ENCODE results near the gene KAT8.

Gene KAT8

DNA sequence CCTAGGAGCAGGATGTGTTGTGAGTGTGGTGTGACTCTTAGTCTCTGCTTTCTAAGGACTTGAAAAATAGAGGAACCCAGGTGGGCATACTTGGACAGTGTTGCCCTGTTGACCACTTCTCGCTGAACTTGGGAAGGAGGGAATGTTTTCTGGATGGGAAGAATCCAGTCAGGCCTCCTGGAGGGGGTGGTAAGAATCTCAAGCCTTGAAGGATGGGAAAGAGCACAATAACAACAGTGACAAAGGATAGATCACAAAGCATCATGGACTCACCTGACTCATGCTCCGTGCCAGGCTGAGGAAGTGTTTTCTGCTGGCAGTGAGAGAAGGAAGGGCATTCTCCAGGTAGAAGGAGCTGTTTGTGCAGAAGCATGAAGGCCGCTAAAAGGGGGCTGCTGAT lies 8.4 kb downstream of the KAT8 start:
- no peaks in the 10 kb centered on the region for H3K27me3 ChIP-seq (ENCODE audit: control insufficient read depth in 1 of 2, insufficient read depth in 2 of 2, low read length in 2 of 2)
- no peaks in the 10 kb centered on the region for H3K9me3 ChIP-seq (ENCODE audit: control insufficient read depth in 2 of 2, low read length in 2 of 2)
- no peak overlapping the region for H3K27ac ChIP-seq (ENCODE audit: low read length)
- H3K36me3 ChIP-seq (ENCODE audit: control insufficient read depth in 2 of 2, insufficient read depth in 2 of 2, low read length in 2 of 2) = peaks cover 47 to 51% of the 10 kb centered on the region in 2 donors
- H3K9ac ChIP-seq (ENCODE audit: low read length in 2 of 2) = no peak overlapping the region
- no peak overlapping the region for H3K4me3 ChIP-seq (ENCODE audit: low read length in 2 of 2)
- H3K4me1 ChIP-seq (ENCODE audit: control insufficient read depth, insufficient read depth, low read length) = peaks cover 6% of the 10 kb centered on the region

- Histone ChIP-seq H3K4me1 (ENCODE audit: control insufficient read depth, insufficient read depth, low read length) (peaks cover 6% of the 10 kb centered on the region), H3K27me3 (ENCODE audit: control insufficient read depth in 1 of 2, insufficient read depth in 2 of 2, low read length in 2 of 2) (no peaks in the 10 kb centered on the region), H3K9ac (ENCODE audit: low read length in 2 of 2) (no peak overlapping the region), H3K27ac (ENCODE audit: low read length) (no peak overlapping the region), H3K36me3 (ENCODE audit: control insufficient read depth in 2 of 2, insufficient read depth in 2 of 2, low read length in 2 of 2) (peaks cover 46 to 51% of the 10 kb centered on the region in 2 donors), H3K9me3 (ENCODE audit: control insufficient read depth in 2 of 2, low read length in 2 of 2) (no peaks in the 10 kb centered on the region), H3K4me3 (ENCODE audit: low read length in 2 of 2) (no peak overlapping the region)
These were observed 9.7 kb downstream of the KAT8 start for GRCh38 chr16:31127182-31127581.

DNA sequence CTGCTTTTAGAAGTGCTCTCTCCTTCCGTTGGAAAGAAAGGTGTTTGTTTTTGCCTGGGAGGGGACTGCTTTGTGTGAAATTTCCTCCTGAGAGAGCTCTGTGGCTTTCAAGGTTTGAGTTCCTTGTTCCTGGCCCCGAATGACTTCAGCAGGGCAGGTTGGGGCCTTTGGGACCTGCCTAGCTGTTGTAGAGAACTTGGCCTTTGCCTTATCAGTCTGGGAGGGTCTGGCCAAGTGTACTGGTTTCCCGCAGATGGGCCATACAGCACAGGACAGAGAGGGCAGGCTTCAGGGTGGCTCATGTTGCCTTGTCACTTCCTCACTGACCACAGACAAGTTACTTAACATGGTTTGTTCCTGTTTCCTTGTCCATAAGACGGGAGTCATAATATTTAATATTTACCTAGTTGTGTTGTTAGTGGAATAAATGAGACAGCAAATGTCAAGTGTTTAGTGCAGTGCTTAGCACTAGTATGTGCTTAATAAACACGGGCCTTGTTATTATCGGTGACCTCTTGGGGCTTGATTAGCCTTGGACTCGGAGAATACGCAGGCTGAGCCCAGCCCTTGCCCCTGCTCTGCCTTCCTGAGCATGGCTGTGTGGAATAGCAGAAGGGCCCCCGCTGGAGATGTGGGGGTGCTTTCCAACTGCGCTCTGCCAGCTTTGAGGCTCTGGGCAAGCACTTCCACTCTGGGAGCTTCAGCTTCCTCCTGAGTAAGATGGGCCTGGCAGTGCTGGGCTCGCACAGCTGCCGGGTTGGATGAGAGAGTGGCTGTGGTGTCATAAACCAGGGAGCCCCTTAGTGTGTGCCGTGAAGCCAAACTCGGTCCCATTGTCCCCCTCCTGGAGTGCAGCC lies 11.5 kb downstream of the KAT8 start:
- Histone ChIP-seq H3K9ac (ENCODE audit: low read length in 2 of 2) (peak overlapping the region in 1 of 2 donors; percentile 13), H3K4me1 (ENCODE audit: control insufficient read depth, insufficient read depth, low read length) (peaks cover 6% of the 10 kb centered on the region), H3K36me3 (ENCODE audit: control insufficient read depth in 2 of 2, insufficient read depth in 2 of 2, low read length in 2 of 2) (peaks cover 43 to 49% of the 10 kb centered on the region in 2 donors), H3K4me3 (ENCODE audit: low read length in 2 of 2) (no peak overlapping the region), H3K9me3 (ENCODE audit: control insufficient read depth in 2 of 2, low read length in 2 of 2) (no peaks in the 10 kb centered on the region), H3K27ac (ENCODE audit: low read length) (no peak overlapping the region), H3K27me3 (ENCODE audit: control insufficient read depth in 1 of 2, insufficient read depth in 2 of 2, low read length in 2 of 2) (no peaks in the 10 kb centered on the region)

GRCh38 chr16:31129568-31130335 lies 12.3 kb downstream of the KAT8 start:
- H3K4me1 ChIP-seq (ENCODE audit: control insufficient read depth, insufficient read depth, low read length) = peaks cover 6% of the 10 kb centered on the region
- H3K9me3 ChIP-seq (ENCODE audit: control insufficient read depth in 2 of 2, low read length in 2 of 2) = no peaks in the 10 kb centered on the region
- H3K36me3 ChIP-seq (ENCODE audit: control insufficient read depth in 2 of 2, insufficient read depth in 2 of 2, low read length in 2 of 2) = peaks cover 39 to 47% of the 10 kb centered on the region in 2 donors
- H3K4me3 ChIP-seq (ENCODE audit: low read length in 2 of 2) = no peak overlapping the region
- H3K27ac ChIP-seq (ENCODE audit: low read length) = no peak overlapping the region
- H3K27me3 ChIP-seq (ENCODE audit: control insufficient read depth in 1 of 2, insufficient read depth in 2 of 2, low read length in 2 of 2) = peaks cover 0 to under 1% of the 10 kb centered on the region in 2 donors
- H3K9ac ChIP-seq (ENCODE audit: low read length in 2 of 2) = peak overlapping the region in 1 of 2 donors; percentile 13

DNA sequence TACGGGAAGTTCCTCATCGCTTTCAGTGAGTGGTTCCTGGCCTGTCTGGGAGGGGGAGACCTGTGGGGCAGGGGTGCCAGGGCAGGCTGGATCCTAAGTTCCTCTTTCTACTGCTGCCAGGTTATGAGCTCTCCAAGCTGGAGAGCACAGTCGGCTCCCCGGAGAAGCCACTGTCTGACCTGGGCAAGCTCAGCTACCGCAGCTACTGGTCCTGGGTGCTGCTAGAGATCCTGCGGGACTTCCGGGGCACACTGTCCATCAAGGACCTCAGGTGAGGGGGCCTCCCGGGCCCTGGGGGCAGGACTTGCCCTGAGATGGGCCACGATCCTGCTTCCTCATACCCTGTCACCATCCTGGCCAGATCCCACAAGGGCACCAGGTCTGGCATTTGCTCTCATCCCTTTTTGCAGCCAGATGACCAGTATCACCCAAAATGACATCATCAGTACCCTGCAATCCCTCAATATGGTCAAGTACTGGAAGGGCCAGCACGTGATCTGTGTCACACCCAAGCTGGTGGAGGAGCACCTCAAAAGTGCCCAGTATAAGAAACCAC lies 12.9 kb downstream of the KAT8 start:
- Histone ChIP-seq H3K9ac (ENCODE audit: low read length in 2 of 2) (no peak overlapping the region), H3K27me3 (ENCODE audit: control insufficient read depth in 1 of 2, insufficient read depth in 2 of 2, low read length in 2 of 2) (peaks cover 5 to 8% of the 10 kb centered on the region in 2 donors), H3K9me3 (ENCODE audit: control insufficient read depth in 2 of 2, low read length in 2 of 2) (no peaks in the 10 kb centered on the region), H3K36me3 (ENCODE audit: control insufficient read depth in 2 of 2, insufficient read depth in 2 of 2, low read length in 2 of 2) (peaks cover 39 to 47% of the 10 kb centered on the region in 2 donors), H3K27ac (ENCODE audit: low read length) (no peak overlapping the region), H3K4me3 (ENCODE audit: low read length in 2 of 2) (no peak overlapping the region), H3K4me1 (ENCODE audit: control insufficient read depth, insufficient read depth, low read length) (peaks cover 6% of the 10 kb centered on the region)

GRCh38 chr16:31130899-31131298 lies 13.4 kb downstream of the KAT8 start:
- Histone ChIP-seq H3K4me3 (ENCODE audit: low read length in 2 of 2) (no peak overlapping the region), H3K27me3 (ENCODE audit: control insufficient read depth in 1 of 2, insufficient read depth in 2 of 2, low read length in 2 of 2) (peaks cover 10 to 12% of the 10 kb centered on the region in 2 donors), H3K36me3 (ENCODE audit: control insufficient read depth in 2 of 2, insufficient read depth in 2 of 2, low read length in 2 of 2) (peaks cover 39 to 47% of the 10 kb centered on the region in 2 donors), H3K27ac (ENCODE audit: low read length) (no peak overlapping the region), H3K9me3 (ENCODE audit: control insufficient read depth in 2 of 2, low read length in 2 of 2) (no peaks in the 10 kb centered on the region), H3K4me1 (ENCODE audit: control insufficient read depth, insufficient read depth, low read length) (peaks cover 6% of the 10 kb centered on the region), H3K9ac (ENCODE audit: low read length in 2 of 2) (no peak overlapping the region)

DNA sequence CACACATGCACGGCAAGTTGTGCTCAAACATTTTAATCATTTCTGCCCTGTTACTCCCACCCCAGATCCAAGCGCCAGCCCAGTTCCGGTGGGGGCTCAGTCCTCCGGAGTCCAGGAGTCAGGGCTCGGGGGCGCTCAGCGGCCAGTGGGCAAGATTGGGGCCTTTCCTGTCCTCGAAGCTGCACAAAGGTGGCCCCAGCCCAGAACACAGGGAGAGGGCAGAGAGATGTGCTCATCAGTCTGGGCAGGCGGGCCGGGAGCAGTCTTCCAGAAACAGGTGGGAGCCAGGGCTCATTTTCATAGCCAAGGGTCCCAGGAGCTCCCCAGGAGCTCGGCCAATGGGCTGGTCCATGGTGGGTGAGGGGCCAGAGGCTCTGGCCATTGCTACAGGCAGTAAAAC lies 14.0 kb downstream of the KAT8 start:
- no peak overlapping the region for H3K4me3 ChIP-seq (ENCODE audit: low read length in 2 of 2)
- H3K9ac ChIP-seq (ENCODE audit: low read length in 2 of 2) = no peak overlapping the region
- H3K4me1 ChIP-seq (ENCODE audit: control insufficient read depth, insufficient read depth, low read length) = peaks cover 6% of the 10 kb centered on the region
- H3K27me3 ChIP-seq (ENCODE audit: control insufficient read depth in 1 of 2, insufficient read depth in 2 of 2, low read length in 2 of 2) = peaks cover 12 to 14% of the 10 kb centered on the region in 2 donors
- H3K27ac ChIP-seq (ENCODE audit: low read length) = no peak overlapping the region
- no peaks in the 10 kb centered on the region for H3K9me3 ChIP-seq (ENCODE audit: control insufficient read depth in 2 of 2, low read length in 2 of 2)
- H3K36me3 ChIP-seq (ENCODE audit: control insufficient read depth in 2 of 2, insufficient read depth in 2 of 2, low read length in 2 of 2) = peaks cover 39 to 46% of the 10 kb centered on the region in 2 donors

DNA sequence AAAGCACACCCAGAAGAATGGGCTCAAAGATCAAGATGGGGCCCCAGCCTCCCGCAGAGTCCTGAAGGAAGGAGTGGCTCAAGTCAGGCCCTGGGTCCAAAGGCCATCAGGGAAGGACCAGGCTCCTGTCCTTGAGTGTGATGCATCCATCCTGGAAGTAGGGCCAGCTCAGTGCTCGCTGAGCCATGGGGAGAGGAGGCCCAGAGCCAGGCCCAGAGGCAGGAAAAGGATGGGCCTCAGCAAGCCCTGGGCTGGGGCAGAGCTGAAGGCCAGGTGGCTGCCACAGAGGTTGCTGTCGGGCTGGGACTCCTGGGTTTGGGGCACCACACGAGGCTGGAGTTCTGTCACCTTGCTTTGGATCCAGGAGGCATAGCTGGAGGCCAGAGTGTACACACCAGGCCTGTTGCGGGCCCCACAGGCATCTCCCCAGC lies 14.4 kb downstream of the KAT8 start:
- Histone ChIP-seq H3K4me1 (ENCODE audit: control insufficient read depth, insufficient read depth, low read length) (peaks cover 6% of the 10 kb centered on the region), H3K27me3 (ENCODE audit: control insufficient read depth in 1 of 2, insufficient read depth in 2 of 2, low read length in 2 of 2) (peaks cover 12 to 14% of the 10 kb centered on the region in 2 donors), H3K9ac (ENCODE audit: low read length in 2 of 2) (no peak overlapping the region), H3K9me3 (ENCODE audit: control insufficient read depth in 2 of 2, low read length in 2 of 2) (no peaks in the 10 kb centered on the region), H3K27ac (ENCODE audit: low read length) (no peak overlapping the region), H3K4me3 (ENCODE audit: low read length in 2 of 2) (no peak overlapping the region), H3K36me3 (ENCODE audit: control insufficient read depth in 2 of 2, insufficient read depth in 2 of 2, low read length in 2 of 2) (peaks cover 39 to 45% of the 10 kb centered on the region in 2 donors)

DNA sequence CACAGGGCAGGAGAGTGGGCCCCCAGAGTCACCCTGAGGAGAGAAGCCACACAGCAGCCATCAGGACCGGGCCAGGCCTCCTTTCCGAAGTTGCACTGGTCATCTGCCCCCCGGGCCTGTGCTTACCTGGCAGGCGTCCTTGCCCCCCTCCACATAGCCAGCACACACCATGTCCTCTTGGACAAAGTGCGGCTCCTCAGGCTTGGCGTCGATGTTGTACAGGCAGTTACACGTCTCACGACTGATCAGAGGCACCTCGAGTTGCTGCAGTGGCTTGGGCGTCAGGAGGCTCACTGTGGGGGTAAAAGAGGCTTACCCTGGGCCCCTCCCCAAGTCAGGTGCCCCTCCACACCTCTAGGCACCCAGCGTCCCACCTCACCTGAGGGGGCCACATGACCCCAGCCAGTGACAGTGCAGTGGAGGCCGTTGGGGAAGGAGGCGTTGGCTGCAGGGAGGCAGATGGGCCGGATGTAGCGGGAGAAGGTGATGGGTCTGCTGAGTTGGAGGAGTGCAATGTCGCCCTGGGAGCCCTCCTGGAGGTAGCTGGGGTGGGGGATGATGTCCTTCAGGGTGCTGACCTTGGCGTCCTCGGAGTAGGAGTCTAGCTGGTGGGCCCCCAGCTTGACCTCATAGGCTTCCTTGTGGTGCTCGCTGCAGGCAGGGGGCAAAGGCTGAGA lies 15.0 kb downstream of the KAT8 start:
- peaks cover 12 to 14% of the 10 kb centered on the region in 2 donors for H3K27me3 ChIP-seq (ENCODE audit: control insufficient read depth in 1 of 2, insufficient read depth in 2 of 2, low read length in 2 of 2)
- no peak overlapping the region for H3K27ac ChIP-seq (ENCODE audit: low read length)
- H3K9me3 ChIP-seq (ENCODE audit: control insufficient read depth in 2 of 2, low read length in 2 of 2) = no peaks in the 10 kb centered on the region
- no peak overlapping the region for H3K9ac ChIP-seq (ENCODE audit: low read length in 2 of 2)
- H3K4me1 ChIP-seq (ENCODE audit: control insufficient read depth, insufficient read depth, low read length) = peaks cover 6% of the 10 kb centered on the region
- peaks cover 33 to 40% of the 10 kb centered on the region in 2 donors for H3K36me3 ChIP-seq (ENCODE audit: control insufficient read depth in 2 of 2, insufficient read depth in 2 of 2, low read length in 2 of 2)
- H3K4me3 ChIP-seq (ENCODE audit: low read length in 2 of 2) = no peak overlapping the region

- Histone ChIP-seq H3K27me3 (ENCODE audit: control insufficient read depth in 1 of 2, insufficient read depth in 2 of 2, low read length in 2 of 2) (peaks cover 12 to 14% of the 10 kb centered on the region in 2 donors), H3K9ac (ENCODE audit: low read length in 2 of 2) (no peak overlapping the region), H3K4me3 (ENCODE audit: low read length in 2 of 2) (no peak overlapping the region), H3K9me3 (ENCODE audit: control insufficient read depth in 2 of 2, low read length in 2 of 2) (no peaks in the 10 kb centered on the region), H3K36me3 (ENCODE audit: control insufficient read depth in 2 of 2, insufficient read depth in 2 of 2, low read length in 2 of 2) (peaks cover 26 to 35% of the 10 kb centered on the region in 2 donors), H3K27ac (ENCODE audit: low read length) (no peak overlapping the region), H3K4me1 (ENCODE audit: control insufficient read depth, insufficient read depth, low read length) (peaks cover 6% of the 10 kb centered on the region)
These were observed 15.6 kb downstream of the KAT8 start for GRCh38 chr16:31133046-31133501.
